Transverse colon (tissue), 4 donors: ENCODE data around the gene FSCN2. TPM values are rescaled to one million over a fixed set of nuclear protein-coding genes. Genes with fewer than 3 reads are reported as not detected.

Source experiments
- DNase-seq: peaks from one replicate; pipeline ENCODE4 v3.0.0-alpha.2; 2019
- H3K27ac ChIP-seq, 4 donors: fragments of 200-600 bp; sonication (generic); 2 replicates each; pipeline ENCODE4 v1.5.1; 2016 to 2018; ENCODE audit warnings: inconsistent platforms in 4 of 4
- H3K27me3 ChIP-seq: fragments of 200-600 bp; sonication (generic); 2 replicates; pipeline ENCODE4 v1.5.1; 2017; ENCODE audit warnings: inconsistent platforms
- H3K36me3 ChIP-seq, 4 donors: fragments of 200-600 bp; sonication (generic); 2 replicates each; pipeline ENCODE4 v1.5.1; 2017 to 2019; ENCODE audit warnings: inconsistent platforms in 4 of 4
- H3K4me1 ChIP-seq, 4 donors: fragments of 200-600 bp; sonication (generic); 2 replicates each; pipeline ENCODE4 v1.5.1; 2017 to 2020; ENCODE audit warnings: inconsistent platforms in 4 of 4
- H3K4me3 ChIP-seq, 4 donors: fragments of 200-600 bp; sonication (generic); 1 replicate in 1 of 4; 2 replicates in 3 of 4; pipeline versions ENCODE4 v1.5.1 to v1.6.1; 2017 to 2019; ENCODE audit warnings: inconsistent platforms in 4 of 4
- H3K9me3 ChIP-seq, 2 donors: fragments of 200-600 bp; sonication (generic); 2 replicates each; pipeline ENCODE4 v1.5.1; 2017 to 2019; ENCODE audit warnings: inconsistent platforms in 2 of 2
- CTCF ChIP-seq, 5 experiments: fragments of 200-600 bp in 3 of 5; fragments of 450-650 bp in 2 of 5; sonication (generic) in 3 of 5; IDR thresholded peaks; 1 replicate in 2 of 5; 2 replicates in 3 of 5; pipeline ENCODE4 v1.5.1; 2016 to 2017; ENCODE audit warnings: antibody characterized with exemption in 5 of 5, inconsistent platforms in 3 of 5, mild to moderate bottlenecking in 2 of 5, moderate library complexity in 1 of 5
- EP300 ChIP-seq: sonication (generic); formaldehyde crosslinking; IDR thresholded peaks from one replicate; pipeline ENCODE4 v1.6.1; 2017; ENCODE audit warnings: antibody characterized with exemption, low read depth
- POLR2A ChIP-seq: fragments of 450-650 bp; IDR thresholded peaks from one replicate; pipeline ENCODE4 v1.6.1; 2016; ENCODE audit warnings: antibody characterized with exemption, mild to moderate bottlenecking, moderate library complexity
- POLR2AphosphoS5 ChIP-seq, 3 donors: sonication (generic); formaldehyde crosslinking; IDR thresholded peaks; one replicate each; pipeline ENCODE4 v1.6.1; 2016; ENCODE audit warnings: antibody characterized with exemption in 3 of 3
- WGBS, 2 donors: methylation state at CpG; one replicate each; pipeline ENCODE4 v1.1.5; 2018; ENCODE audit warnings: low coverage in 1 of 2; 5-methylcytosine and 5-hydroxymethylcytosine counted together
- in situ Hi-C, 4 donors: fragments of 200-750 bp; cut with MboI; loops; one replicate each; pipeline versions ENCODE4 v1.15.0 to v1.15.1; 2017; ENCODE audit warnings: low sequenced_read_pairs in 3 of 4, low pct_ligation_motif_present in 1 of 4, low pct_unique_long_range_greater_than_20kb in 1 of 4
- intact Hi-C: fragments of 100-400 bp; cut with DNase I; formaldehyde crosslinking; loops from one replicate; pipeline ENCODE4 v1.15.1; 2023; ENCODE audit warnings: low total_unique reads
- total RNA-seq, 4 donors: library from RNA; depleted of rRNA; stranded (reverse); fragments of >200 nt; gene quantifications; one replicate each; pipeline ENCODE4 v1.1.0, GENCODE V29; 2016

Gene FSCN2, protein sequence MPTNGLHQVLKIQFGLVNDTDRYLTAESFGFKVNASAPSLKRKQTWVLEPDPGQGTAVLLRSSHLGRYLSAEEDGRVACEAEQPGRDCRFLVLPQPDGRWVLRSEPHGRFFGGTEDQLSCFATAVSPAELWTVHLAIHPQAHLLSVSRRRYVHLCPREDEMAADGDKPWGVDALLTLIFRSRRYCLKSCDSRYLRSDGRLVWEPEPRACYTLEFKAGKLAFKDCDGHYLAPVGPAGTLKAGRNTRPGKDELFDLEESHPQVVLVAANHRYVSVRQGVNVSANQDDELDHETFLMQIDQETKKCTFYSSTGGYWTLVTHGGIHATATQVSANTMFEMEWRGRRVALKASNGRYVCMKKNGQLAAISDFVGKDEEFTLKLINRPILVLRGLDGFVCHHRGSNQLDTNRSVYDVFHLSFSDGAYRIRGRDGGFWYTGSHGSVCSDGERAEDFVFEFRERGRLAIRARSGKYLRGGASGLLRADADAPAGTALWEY
- 10 to 100 TPM in 2 of 4 donors, 1 to 10 TPM in 2; 2.3 to 36.4 (median 17.2) TPM for total RNA-seq

GRCh38 chr17:81527591-81528383, at the start of gene FSCN2:
Gene FSCN2 (plus strand): TSS chr17:81528377. CDS start chr17:81528532, 155 bp downstream.
- TF ChIP-seq CTCF (IDR thresholded peaks at IDR 0.05) (peak in 1 of 5 experiments; percentile 25), EP300 (no peak)
- in situ Hi-C loops = no loop called here
- peaks cover 0 to 18% (median 9%) of the 10 kb centered on the region in 4 donors for H3K4me1 ChIP-seq
- intact Hi-C loops = no loop called here
- WGBS, 2 donors = 35% methylated on average over 39 of the region's 42 CpGs; no CpG with 5 or more reads in 1 of the 2 donors
- no peak within 1 kb of the TSS for H3K27ac ChIP-seq
- DNase-seq = no peak
- no peak within 1 kb of the TSS for H3K4me3 ChIP-seq
- no peaks in the 10 kb centered on the region for H3K36me3 ChIP-seq
- peaks cover 75% of the 10 kb centered on the region for H3K27me3 ChIP-seq
- no peaks in the 10 kb centered on the region for H3K9me3 ChIP-seq

DNA sequence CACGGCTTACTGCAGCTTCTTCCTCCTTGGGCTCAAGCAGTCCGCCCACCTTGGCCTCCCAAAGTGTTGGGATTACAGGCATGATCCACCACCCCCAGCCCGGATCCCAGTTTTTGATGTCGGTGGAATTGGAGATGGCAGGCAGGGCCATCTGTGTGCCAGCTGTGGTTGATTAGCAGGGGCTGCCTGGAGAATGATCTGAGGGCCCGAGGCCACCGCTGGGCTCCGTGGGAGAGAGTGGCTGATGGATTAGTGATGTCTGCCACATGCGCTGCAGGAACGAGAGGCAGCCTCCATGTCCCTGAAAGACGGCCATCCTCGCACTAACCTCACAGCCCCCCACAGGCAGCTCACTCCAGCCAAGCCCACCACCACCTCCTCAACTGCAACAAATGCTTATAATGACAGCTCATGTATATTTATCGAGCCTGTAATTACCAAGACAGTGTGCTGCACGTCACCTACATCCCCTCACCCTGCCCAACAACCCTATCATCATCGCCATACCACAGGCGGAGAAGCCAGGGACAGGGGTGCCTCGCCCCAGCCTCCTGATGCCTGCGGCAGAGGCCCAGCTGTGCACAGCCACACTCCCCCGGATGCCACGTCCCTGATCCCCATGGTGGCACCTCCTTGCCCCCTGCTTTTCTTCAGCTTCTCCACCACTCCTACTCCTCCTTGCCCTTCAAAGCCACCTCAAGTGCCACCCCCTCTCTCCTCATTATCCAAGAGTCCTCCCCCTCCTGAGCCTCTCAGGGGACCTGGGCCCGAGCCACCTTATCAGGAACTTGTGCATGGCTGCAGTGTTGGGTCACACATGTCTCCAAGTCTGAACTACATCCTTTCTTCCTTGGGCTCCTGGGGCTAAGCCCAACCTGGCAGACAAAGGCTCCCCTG, 48.8 kb upstream of the FSCN2 start:
- Histone ChIP-seq H3K36me3 (no peaks in the 10 kb centered on the region), H3K4me1 (peaks cover 9 to 23% (median 20%) of the 10 kb centered on the region in 4 donors), H3K9me3 (no peaks in the 10 kb centered on the region), H3K4me3 (no peak overlapping the region), H3K27ac (no peak overlapping the region), H3K27me3 (peaks cover 29% of the 10 kb centered on the region)
- DNase-seq = no peak
- intact Hi-C loops = loop anchor here (5.0 kb wide), 2 partner anchors 187 to 227 kb away; no protein-coding TSS in a partner anchor
- 57 to 85% methylated on average over 1 to 20 of the region's 20 CpGs for WGBS, 2 donors
- TF ChIP-seq POLR2AphosphoS5 (IDR thresholded peaks at IDR 0.05) (no peak), CTCF (IDR thresholded peaks at IDR 0.05) (no peak), POLR2A (no peak), EP300 (no peak)
- in situ Hi-C loops = loop anchor here (10.0 to 25.0 kb wide), 4 partner anchors 92 to 225 kb away; partner anchors contain the start of genes BAHCC1 (in 1 of the 4) and SLC38A10 (in 1 of the 4)

- DNase-seq = no peak
- Histone ChIP-seq H3K27me3 (peaks cover 29% of the 10 kb centered on the region), H3K27ac (no peak overlapping the region), H3K4me1 (peaks cover 14 to 28% (median 25%) of the 10 kb centered on the region in 4 donors), H3K4me3 (no peak overlapping the region), H3K36me3 (no peaks in the 10 kb centered on the region), H3K9me3 (no peaks in the 10 kb centered on the region)
- in situ Hi-C loops (loop anchor here in 3 of 4 donors (25.0 kb wide), 3 partner anchors 93 to 218 kb away; partner anchors contain the start of genes BAHCC1 (in 1 of the 3) and SLC38A10 (in 1 of the 3)), intact Hi-C loops (loop anchor here (5.0 kb wide), 2 partner anchors 188 to 228 kb away; no protein-coding TSS in a partner anchor)
- WGBS, 2 donors = 68% methylated on average over 21 of the region's 21 CpGs; no CpG with 5 or more reads in 1 of the 2 donors
- TF ChIP-seq POLR2A (no peak), EP300 (no peak), CTCF (IDR thresholded peaks at IDR 0.05) (no peak), POLR2AphosphoS5 (IDR thresholded peaks at IDR 0.05) (no peak)
Observed at GRCh38 chr17:81480140-81481072, 47.8 kb upstream of the FSCN2 start.
